VCaP (cell line): ENCODE measurements around the gene MAGI3.
"Not testable (repeated sequence)": the region's sequence is repeated elsewhere in the genome, so short reads cannot be mapped to it uniquely, and the experiment has no call there.

Experiments used
- H3K27ac ChIP-seq: fragments of 450-650 bp; 2 replicates; pipeline ENCODE4 v1.5.1; 2017
- CTCF ChIP-seq: fragments of 450-650 bp; conservative IDR thresholded peaks from 2 replicates; pipeline ENCODE4 v1.5.1; 2017; ENCODE audit warnings: mild to moderate bottlenecking, moderate library complexity

The MAGI3 gene

DNA sequence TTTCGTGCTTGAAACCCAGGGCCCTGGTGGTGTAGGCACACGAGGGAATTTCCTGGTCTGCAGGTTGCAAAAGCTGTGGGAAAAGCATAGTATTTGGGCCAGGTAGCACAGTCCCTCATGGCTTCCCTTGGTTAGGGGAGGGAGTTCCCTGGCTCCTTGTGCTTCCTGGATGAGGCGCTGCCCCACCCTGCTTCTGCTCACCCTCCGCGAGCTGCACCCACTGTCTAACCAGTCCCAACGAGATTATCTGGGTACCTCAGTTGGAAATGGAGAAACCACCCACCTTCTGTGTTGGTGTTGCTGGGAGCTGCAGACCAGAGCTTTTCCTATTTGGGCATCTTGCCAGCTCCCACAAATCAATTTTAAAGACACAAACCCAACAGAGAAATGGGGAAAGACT is 186.0 kb downstream of the MAGI3 start:
- no peak overlapping the region for H3K27ac ChIP-seq
- no peak for TF ChIP-seq CTCF

DNA sequence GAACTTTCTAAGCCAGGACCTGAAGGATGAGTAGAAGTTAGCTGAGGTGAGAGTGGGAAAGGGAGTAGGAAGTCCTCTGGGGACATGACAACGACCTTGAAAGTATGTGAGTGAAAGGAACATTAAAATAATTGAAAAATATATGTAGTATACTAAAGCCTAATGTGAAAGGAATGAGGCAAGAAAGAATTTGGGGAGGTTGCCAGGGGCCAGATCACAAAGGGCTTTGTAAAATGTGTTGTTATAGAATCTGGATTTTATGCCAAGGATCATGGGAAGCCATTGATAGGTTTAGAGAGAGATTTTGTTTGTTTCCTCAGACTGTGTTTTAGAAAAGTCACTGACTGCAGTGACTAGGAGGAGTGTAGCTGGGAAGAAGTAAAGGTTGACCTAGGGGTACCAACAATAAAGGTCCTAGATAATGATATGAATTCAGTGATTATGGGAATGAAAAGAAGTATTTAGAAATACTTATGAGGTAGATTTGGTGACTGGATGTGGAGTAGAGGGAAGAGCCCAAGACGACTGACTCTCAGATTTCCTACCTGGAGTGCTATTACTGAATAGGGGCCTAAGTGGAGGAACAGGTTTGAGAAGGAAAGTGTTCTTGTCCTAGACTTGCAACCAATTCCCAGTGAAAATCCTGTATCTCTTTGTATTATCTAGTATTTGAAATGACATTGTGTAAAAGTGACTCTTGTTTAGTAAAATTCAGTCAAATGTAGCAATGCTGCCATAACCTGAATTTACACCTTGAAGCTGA is 189.1 kb downstream of the MAGI3 start:
- H3K27ac ChIP-seq: no peak overlapping the region
- no peak for TF ChIP-seq CTCF

- TF ChIP-seq CTCF: no peak
- no peak overlapping the region for H3K27ac ChIP-seq
Measured at GRCh38 chr1:113581323-113581722, 191.0 kb downstream of the MAGI3 start.

DNA sequence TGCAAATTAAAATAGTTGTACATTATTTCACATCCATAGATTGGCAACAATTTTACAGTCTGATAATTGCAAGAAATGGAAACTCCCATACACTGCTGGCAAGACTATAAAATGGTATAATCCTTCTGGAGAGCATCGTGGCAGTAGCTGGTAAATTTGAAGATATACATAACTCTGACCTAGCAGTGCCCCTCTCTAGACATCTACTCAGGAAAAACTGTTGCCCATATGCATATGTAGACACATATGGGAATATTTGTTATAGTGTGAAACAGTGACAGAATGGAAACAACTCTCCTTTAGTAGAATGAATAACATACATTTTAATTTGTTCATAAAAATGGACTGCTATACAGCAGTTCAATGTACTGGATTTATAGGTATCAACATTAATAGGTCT is 191.8 kb downstream of the MAGI3 start:
- no peak for TF ChIP-seq CTCF

GRCh38 chr1:113587475-113587874 is 197.2 kb downstream of the MAGI3 start:
- H3K27ac ChIP-seq: no peak overlapping the region
- TF ChIP-seq CTCF: no peak

More for the DNA sequence above, 191.8 kb downstream of the MAGI3 start:
- H3K27ac ChIP-seq: no peak overlapping the region

GRCh38 chr1:113592230-113592629 is 201.9 kb downstream of the MAGI3 start:
- TF ChIP-seq CTCF: no peak

GRCh38 chr1:113593550-113594297 is 203.4 kb downstream of the MAGI3 start:
- H3K27ac ChIP-seq: no peak overlapping the region
- no peak for TF ChIP-seq CTCF

More at GRCh38 chr1:113592230-113592629, 201.9 kb downstream of the MAGI3 start:
- no peak overlapping the region for H3K27ac ChIP-seq

DNA sequence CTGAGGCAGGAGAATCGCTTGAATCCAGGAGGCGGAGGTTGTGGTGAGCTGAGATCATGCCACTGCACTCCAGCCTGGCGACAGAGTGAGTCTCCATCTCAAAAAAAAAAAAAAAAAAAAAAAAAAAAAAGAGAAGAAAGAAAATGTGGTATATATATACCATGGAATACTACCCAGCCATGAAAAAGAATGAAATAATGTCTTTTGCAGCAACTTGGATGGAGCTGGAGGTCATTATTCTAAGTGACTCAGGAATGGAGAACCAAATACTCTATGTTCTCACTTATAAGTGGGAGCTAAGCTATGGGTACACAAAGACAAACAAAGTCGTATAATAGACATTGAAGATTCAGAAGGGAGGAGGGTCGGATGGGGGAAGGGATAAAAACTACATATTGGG is 214.2 kb downstream of the MAGI3 start:
- H3K27ac ChIP-seq: not testable (repeated sequence)
